Nephron progenitor cell (in vitro differentiated cells): ENCODE data around the gene USP35.

ENCODE experiments used
- DNase-seq: peaks from one replicate; pipeline ENCODE4 v3.0.0; 2021
- H3K27ac Mint-ChIP-seq: 2 replicates; pipeline ENCODE4 v1.8.0; 2021; ENCODE audit warnings: mild to moderate bottlenecking, moderate library complexity, mixed read lengths
- H3K27me3 Mint-ChIP-seq: 2 replicates; pipeline ENCODE4 v1.8.0; 2021; ENCODE audit warnings: mild to moderate bottlenecking, low read depth, mixed read lengths; ENCODE audit not compliant: poor library complexity
- H3K36me3 Mint-ChIP-seq: 2 replicates; pipeline ENCODE4 v1.8.0; 2021; ENCODE audit warnings: low read depth, mixed read lengths
- H3K4me1 Mint-ChIP-seq: 2 replicates; pipeline ENCODE4 v1.8.0; 2021; ENCODE audit warnings: mixed read lengths
- H3K4me3 Mint-ChIP-seq: 2 replicates; pipeline ENCODE4 v1.8.0; 2021; ENCODE audit warnings: mild to moderate bottlenecking, moderate library complexity, mixed read lengths
- H3K9me3 Mint-ChIP-seq: 2 replicates; pipeline ENCODE4 v1.8.0; 2021; ENCODE audit warnings: mild to moderate bottlenecking, moderate library complexity, mixed read lengths
- TF ChIP-seq, protein P1 (sequence below): fragments of 200-600 bp; sonication (generic); IDR thresholded peaks from 2 replicates; pipeline ENCODE4 v1.5.0; 2021; ENCODE audit warnings: antibody characterized with exemption

USP35 gene

DNA sequence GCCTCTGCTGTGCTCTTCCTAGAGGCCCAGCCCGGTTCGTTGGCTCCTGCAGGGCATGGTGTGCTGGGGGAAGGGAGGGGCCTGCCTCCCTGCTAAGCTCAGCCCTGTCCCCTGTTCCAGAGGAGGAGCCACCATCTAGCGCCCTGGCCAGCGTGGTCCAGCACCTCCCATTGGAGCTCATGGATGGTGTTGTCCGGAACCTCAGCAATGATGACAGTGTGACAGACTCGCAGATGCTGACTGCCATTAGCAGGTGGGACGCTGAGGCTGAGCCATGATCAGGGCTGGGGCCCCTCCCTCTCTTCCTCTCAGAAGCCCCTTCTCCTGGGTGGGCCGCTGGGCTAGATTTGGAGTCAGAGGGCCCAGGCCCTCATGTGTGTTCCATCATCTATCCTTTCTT lies 9.1 kb downstream of the USP35 start:
- no peaks in the 10 kb centered on the region for H3K9me3 Mint-ChIP-seq
- H3K36me3 Mint-ChIP-seq: peaks cover 9% of the 10 kb centered on the region
- H3K27ac Mint-ChIP-seq: no peak overlapping the region
- DNase-seq: no peak
- peaks cover 2% of the 10 kb centered on the region for H3K27me3 Mint-ChIP-seq
- TF ChIP-seq, protein P1, sequence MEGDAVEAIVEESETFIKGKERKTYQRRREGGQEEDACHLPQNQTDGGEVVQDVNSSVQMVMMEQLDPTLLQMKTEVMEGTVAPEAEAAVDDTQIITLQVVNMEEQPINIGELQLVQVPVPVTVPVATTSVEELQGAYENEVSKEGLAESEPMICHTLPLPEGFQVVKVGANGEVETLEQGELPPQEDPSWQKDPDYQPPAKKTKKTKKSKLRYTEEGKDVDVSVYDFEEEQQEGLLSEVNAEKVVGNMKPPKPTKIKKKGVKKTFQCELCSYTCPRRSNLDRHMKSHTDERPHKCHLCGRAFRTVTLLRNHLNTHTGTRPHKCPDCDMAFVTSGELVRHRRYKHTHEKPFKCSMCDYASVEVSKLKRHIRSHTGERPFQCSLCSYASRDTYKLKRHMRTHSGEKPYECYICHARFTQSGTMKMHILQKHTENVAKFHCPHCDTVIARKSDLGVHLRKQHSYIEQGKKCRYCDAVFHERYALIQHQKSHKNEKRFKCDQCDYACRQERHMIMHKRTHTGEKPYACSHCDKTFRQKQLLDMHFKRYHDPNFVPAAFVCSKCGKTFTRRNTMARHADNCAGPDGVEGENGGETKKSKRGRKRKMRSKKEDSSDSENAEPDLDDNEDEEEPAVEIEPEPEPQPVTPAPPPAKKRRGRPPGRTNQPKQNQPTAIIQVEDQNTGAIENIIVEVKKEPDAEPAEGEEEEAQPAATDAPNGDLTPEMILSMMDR: no peak
- peaks cover 25% of the 10 kb centered on the region for H3K4me1 Mint-ChIP-seq
- H3K4me3 Mint-ChIP-seq: no peak overlapping the region

- Mint-ChIP-seq H3K4me3 (no peak overlapping the region), H3K4me1 (peaks cover 19% of the 10 kb centered on the region), H3K27me3 (no peaks in the 10 kb centered on the region), H3K27ac (no peak overlapping the region), H3K36me3 (peaks cover 14% of the 10 kb centered on the region), H3K9me3 (no peaks in the 10 kb centered on the region)
- no peak for DNase-seq
- TF ChIP-seq, protein P1: no peak
These were observed 10.4 kb downstream of the USP35 start for GRCh38 chr11:78199015-78199652.

GRCh38 chr11:78199653-78200015 lies 10.9 kb downstream of the USP35 start:
- TF ChIP-seq, protein P1: no peak
- Mint-ChIP-seq H3K27me3 (no peaks in the 10 kb centered on the region), H3K4me3 (no peak overlapping the region), H3K9me3 (no peaks in the 10 kb centered on the region), H3K27ac (no peak overlapping the region), H3K4me1 (peaks cover 14% of the 10 kb centered on the region), H3K36me3 (peaks cover 14% of the 10 kb centered on the region)
- DNase-seq: no peak

- Mint-ChIP-seq H3K36me3 (peaks cover 14% of the 10 kb centered on the region), H3K27me3 (no peaks in the 10 kb centered on the region), H3K4me1 (peaks cover 10% of the 10 kb centered on the region), H3K4me3 (no peak overlapping the region), H3K9me3 (no peaks in the 10 kb centered on the region), H3K27ac (no peak overlapping the region)
- TF ChIP-seq, protein P1: no peak
- no peak for DNase-seq
These were observed 11.3 kb downstream of the USP35 start for GRCh38 chr11:78200061-78200460.

GRCh38 chr11:78200553-78200952 lies 11.8 kb downstream of the USP35 start:
- no peak for DNase-seq
- no peak overlapping the region for H3K4me3 Mint-ChIP-seq
- no peak overlapping the region for H3K27ac Mint-ChIP-seq
- peaks cover 14% of the 10 kb centered on the region for H3K36me3 Mint-ChIP-seq
- H3K4me1 Mint-ChIP-seq: peaks cover 6% of the 10 kb centered on the region
- H3K27me3 Mint-ChIP-seq: no peaks in the 10 kb centered on the region
- TF ChIP-seq, protein P1: no peak
- no peaks in the 10 kb centered on the region for H3K9me3 Mint-ChIP-seq

GRCh38 chr11:78201096-78201818 lies 12.5 kb downstream of the USP35 start:
- Mint-ChIP-seq H3K4me3 (no peak overlapping the region), H3K4me1 (peaks cover 6% of the 10 kb centered on the region), H3K27ac (peak overlapping the region; percentile 94)

More at GRCh38 chr11:78201096-78201818, 12.5 kb downstream of the USP35 start:
- Mint-ChIP-seq H3K9me3 (no peaks in the 10 kb centered on the region), H3K27me3 (no peaks in the 10 kb centered on the region), H3K36me3 (peaks cover 14% of the 10 kb centered on the region)
- no peak for DNase-seq
- TF ChIP-seq, protein P1: no peak
